H1 (cell line): ENCODE data around the gene CDC40. TPM values are rescaled to one million over a fixed set of nuclear protein-coding genes. Genes with fewer than 3 reads are reported as not detected.

Experiments
- polyA plus RNA-seq, 7 experiments: library from polyadenylated mRNA; depleted of rRNA in 3 of 7; stranded (reverse) in 5 of 7; unstranded in 2 of 7; fragments of >200 nt in 5 of 7; fragments of 200-250 nt in 2 of 7; gene quantifications; 1 replicate in 5 of 7; 2 replicates in 1 of 7; 4 replicates in 1 of 7; pipeline versions ENCODE4 v1.2.1 to v1.2.3, GENCODE V29; 2011 to 2013; ENCODE audit warnings: missing spikeins in 2 of 7, mixed read lengths in 2 of 7
- total RNA-seq: library from RNA; stranded (reverse); fragmentation: NEBNext Ultra II Directional; extraction: Animal tissue kit (Norgen Biotek cat#: 25700); gene quantifications from 2 replicates; pipeline ENCODE4 v1.2.1, GENCODE V29; 2021
- TF ChIP-seq, protein P1 (sequence below): fragments of 300-600 bp; sonication (generic); IDR thresholded peaks from 2 replicates; pipeline ENCODE4 v1.7.1; 2012; ENCODE audit warnings: low read length, moderate library complexity, mild to moderate bottlenecking, inconsistent platforms; ENCODE audit not compliant: insufficient replicate concordance

CDC40 gene
- total and polyA plus RNA-seq, 2 of the 8 experiments (the other 6 are each of a cell fraction or from before 2014, with no cell fraction given): 7.3 to 27.2 TPM

DNA sequence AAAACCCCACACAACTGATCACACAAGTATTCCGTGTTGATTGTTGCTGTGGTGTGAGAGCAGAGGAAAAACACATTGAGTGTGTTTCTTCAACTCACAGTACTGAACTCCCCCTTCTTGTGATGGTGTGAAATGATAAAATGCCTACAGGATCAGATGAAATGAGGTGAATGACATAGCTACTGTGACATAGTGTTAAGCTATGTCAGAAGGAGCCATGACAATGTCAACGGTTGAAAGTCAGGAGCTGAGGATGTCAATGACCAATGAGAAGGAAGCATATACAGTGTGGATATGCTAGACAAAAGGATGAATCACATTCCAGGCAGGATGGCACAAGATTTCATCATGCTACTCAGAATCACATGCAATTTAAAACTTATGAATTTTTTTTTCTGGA is 39.6 kb upstream of the CDC40 start (continued):
- TF ChIP-seq, protein P1, sequence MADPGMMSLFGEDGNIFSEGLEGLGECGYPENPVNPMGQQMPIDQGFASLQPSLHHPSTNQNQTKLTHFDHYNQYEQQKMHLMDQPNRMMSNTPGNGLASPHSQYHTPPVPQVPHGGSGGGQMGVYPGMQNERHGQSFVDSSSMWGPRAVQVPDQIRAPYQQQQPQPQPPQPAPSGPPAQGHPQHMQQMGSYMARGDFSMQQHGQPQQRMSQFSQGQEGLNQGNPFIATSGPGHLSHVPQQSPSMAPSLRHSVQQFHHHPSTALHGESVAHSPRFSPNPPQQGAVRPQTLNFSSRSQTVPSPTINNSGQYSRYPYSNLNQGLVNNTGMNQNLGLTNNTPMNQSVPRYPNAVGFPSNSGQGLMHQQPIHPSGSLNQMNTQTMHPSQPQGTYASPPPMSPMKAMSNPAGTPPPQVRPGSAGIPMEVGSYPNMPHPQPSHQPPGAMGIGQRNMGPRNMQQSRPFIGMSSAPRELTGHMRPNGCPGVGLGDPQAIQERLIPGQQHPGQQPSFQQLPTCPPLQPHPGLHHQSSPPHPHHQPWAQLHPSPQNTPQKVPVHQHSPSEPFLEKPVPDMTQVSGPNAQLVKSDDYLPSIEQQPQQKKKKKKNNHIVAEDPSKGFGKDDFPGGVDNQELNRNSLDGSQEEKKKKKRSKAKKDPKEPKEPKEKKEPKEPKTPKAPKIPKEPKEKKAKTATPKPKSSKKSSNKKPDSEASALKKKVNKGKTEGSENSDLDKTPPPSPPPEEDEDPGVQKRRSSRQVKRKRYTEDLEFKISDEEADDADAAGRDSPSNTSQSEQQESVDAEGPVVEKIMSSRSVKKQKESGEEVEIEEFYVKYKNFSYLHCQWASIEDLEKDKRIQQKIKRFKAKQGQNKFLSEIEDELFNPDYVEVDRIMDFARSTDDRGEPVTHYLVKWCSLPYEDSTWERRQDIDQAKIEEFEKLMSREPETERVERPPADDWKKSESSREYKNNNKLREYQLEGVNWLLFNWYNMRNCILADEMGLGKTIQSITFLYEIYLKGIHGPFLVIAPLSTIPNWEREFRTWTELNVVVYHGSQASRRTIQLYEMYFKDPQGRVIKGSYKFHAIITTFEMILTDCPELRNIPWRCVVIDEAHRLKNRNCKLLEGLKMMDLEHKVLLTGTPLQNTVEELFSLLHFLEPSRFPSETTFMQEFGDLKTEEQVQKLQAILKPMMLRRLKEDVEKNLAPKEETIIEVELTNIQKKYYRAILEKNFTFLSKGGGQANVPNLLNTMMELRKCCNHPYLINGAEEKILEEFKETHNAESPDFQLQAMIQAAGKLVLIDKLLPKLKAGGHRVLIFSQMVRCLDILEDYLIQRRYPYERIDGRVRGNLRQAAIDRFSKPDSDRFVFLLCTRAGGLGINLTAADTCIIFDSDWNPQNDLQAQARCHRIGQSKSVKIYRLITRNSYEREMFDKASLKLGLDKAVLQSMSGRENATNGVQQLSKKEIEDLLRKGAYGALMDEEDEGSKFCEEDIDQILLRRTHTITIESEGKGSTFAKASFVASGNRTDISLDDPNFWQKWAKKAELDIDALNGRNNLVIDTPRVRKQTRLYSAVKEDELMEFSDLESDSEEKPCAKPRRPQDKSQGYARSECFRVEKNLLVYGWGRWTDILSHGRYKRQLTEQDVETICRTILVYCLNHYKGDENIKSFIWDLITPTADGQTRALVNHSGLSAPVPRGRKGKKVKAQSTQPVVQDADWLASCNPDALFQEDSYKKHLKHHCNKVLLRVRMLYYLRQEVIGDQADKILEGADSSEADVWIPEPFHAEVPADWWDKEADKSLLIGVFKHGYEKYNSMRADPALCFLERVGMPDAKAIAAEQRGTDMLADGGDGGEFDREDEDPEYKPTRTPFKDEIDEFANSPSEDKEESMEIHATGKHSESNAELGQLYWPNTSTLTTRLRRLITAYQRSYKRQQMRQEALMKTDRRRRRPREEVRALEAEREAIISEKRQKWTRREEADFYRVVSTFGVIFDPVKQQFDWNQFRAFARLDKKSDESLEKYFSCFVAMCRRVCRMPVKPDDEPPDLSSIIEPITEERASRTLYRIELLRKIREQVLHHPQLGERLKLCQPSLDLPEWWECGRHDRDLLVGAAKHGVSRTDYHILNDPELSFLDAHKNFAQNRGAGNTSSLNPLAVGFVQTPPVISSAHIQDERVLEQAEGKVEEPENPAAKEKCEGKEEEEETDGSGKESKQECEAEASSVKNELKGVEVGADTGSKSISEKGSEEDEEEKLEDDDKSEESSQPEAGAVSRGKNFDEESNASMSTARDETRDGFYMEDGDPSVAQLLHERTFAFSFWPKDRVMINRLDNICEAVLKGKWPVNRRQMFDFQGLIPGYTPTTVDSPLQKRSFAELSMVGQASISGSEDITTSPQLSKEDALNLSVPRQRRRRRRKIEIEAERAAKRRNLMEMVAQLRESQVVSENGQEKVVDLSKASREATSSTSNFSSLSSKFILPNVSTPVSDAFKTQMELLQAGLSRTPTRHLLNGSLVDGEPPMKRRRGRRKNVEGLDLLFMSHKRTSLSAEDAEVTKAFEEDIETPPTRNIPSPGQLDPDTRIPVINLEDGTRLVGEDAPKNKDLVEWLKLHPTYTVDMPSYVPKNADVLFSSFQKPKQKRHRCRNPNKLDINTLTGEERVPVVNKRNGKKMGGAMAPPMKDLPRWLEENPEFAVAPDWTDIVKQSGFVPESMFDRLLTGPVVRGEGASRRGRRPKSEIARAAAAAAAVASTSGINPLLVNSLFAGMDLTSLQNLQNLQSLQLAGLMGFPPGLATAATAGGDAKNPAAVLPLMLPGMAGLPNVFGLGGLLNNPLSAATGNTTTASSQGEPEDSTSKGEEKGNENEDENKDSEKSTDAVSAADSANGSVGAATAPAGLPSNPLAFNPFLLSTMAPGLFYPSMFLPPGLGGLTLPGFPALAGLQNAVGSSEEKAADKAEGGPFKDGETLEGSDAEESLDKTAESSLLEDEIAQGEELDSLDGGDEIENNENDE: no peak
